Fibroblast of skin of right quadriceps (primary cell): Measurements from ENCODE around the gene DNAH8.

Experiments
- DNase-seq: peaks from one replicate; pipeline ENCODE4 v3.0.0-alpha.2; 2013

Gene DNAH8

GRCh38 chr6:38976051-38976450 is 260.9 kb downstream of the DNAH8 start:
- no peak for DNase-seq

DNA sequence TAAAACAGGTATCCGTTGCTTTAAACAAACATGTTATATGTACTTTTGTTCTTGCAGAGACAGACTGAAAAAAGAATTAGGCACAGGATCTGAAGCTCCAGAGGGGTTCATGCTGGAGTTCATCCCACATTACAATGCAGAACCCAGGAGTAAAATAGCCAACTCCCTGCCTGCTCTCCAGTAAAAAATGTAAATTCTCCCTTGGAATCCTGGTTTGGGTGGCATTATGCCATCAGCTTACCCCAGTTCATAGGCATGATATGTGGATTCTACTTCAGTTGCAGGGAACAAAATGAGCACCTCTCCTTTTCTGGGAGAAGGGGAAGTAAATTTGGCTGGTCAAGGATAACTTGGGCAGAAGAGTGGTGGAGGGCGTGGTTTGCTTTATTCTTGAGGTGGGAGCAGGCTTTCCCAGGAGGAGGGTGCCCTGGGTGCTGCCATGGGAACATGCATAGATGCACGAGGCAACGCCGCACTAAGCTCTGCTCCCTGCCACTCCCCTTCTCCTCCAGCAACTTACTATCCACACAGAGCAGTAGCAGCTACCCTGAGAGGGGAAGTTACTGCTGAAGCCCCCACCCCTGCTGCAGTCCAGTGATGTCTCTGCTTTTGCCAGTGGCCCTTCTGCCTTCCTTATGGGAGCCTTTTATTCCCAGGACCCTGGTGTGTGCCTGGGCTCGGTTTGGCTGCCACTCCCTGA is 261.8 kb downstream of the DNAH8 start:
- DNase-seq = no peak

GRCh38 chr6:38978139-38978704 is 263.1 kb downstream of the DNAH8 start:
- no peak for DNase-seq

GRCh38 chr6:38982470-38982869 is 267.4 kb downstream of the DNAH8 start:
- no peak for DNase-seq

DNA sequence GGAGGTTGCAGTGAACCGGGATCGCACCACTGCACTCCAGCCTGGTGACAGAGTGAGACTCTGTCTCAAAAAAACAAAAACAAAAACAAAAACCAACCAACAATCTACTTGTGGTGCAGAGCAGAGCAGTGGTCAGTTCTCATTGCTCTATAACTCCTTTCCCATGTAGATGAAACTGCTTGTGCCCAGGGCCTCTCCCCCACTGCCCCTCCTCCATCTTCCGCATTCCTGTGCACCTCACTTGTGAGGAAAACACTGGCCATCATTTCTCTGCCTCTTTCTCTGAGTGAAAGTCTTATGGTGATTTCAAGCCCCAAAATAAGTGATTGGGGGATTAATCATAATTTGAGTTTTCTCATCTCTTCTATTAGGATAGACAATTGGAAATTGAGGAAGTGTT is 269.6 kb downstream of the DNAH8 start:
- DNase-seq = no peak

DNA sequence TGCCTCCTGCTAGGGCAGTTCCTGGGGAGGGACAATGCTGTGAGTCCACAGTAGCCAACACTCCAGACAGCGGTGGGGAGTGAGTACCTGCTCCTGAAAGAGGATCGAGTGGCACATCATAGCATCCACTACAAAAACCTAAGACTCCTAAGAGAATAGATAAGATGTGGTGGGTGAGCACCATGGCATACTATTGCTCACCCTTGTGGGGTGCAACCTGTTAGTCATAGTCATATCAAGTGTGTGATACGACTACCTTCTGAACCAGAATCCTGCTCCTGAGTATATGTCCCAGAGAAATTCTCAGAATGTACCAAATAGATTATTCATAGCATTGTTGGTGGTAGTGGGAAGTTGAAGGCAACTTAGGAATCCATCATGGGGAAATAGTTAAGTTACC is 270.7 kb downstream of the DNAH8 start:
- DNase-seq = no peak

DNA sequence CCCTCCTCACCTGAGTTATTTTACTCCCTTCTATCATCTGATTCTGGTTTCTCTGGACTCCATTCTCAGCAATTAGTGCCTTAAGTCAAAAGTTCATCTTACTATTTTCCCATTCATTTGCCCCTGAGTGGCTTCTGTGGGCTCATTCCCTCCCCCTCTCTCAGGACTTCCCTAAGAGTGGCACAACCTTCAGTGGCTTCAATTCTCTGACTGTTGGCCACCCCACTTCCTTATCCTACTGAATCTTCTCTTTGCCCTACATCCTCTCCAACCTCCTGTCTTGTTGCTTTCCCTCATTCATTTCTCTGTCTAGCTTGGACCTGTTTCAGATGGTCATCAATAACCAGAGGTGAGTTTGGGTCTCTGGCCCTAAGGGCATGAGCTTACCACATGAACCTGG is 272.4 kb downstream of the DNAH8 start:
- no peak for DNase-seq

DNA sequence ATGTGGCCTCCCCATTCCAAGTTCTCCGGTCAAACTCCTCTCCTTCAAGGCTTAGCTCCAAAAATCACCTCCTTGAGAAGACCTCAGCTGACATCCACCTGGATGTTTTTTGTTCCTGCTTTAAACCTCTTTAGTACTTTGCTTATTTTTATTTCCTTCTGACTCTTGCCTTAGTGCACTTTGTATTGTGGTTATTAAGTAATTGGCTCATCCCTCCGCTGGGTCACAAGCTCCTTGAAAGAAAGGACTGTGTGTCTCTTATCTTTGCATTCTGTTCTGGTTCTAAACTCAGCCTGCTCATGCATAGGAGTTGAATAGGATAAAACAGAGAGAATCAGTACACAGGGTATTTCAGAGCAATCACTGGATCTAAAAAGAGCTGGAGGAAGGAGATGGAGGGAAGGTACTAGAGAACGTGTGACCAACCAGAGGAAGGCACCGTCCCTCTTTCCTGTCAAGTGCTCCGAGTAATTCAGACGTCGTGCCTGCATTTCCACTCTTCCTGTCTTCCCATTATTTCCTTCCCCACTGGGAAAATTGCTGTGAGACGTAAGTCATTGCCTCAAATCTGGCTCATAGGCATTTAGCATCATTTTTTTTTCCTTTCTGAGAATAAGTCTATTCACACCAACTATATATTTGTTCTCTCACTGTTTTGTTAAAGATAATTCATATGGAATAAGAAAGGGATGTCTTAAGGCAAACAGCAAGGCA is 273.8 kb downstream of the DNAH8 start:
- DNase-seq = no peak

GRCh38 chr6:38990475-38990874 is 275.4 kb downstream of the DNAH8 start:
- DNase-seq = no peak

- DNase-seq = no peak
Observed at GRCh38 chr6:38996676-38997075, 281.6 kb downstream of the DNAH8 start.

DNA sequence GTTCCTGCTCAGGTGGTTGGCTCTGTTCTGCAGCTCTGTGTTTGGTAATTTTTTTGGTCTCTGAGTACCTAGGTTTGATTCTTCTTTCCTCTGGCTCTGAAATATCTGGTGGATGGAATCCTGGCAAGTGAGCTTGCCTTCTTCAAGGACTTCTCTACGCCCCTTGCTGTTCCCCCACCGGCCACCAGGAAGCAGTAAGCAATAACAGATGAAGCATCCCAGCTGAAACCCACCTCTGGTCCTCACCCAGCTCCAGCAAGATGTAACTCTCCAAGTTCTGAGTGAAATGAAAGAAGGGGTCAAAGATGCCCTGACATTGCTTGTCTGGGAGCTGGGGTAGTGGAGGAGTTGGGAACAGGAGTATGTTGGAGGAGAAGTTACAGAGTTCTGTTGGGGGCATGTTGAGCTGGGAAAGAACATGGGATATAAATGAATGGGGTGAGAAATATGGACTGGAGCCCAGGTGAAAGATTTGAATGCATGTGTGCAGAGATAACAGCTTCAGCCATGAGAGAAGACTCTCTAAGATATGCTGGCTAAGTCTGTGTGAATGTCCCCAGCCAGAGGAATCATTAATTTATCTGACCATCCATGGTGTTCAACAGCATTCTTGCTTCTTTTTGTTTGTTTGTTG is 282.1 kb downstream of the DNAH8 start:
- DNase-seq = peak; percentile 11

DNA sequence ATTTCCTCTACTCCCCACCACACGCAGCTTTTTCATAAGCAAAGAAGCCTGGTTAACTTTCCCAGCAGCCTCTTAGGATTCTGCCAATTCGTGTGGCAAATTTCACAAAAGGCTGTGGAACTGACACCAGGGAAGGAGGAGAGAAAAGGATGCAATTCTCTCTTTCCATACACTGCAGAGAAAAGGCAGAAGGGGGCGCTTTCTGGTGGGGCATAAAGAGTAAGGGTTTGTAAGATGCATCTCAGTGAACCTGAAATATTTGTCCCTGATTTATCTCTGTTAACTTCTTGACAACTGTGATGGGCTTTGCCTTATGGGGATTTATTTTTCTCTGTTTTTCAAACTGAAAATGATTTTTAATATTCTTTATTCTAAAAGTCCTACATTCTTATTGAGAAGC is 288.0 kb downstream of the DNAH8 start:
- no peak for DNase-seq

- DNase-seq = no peak
Observed at GRCh38 chr6:39003492-39003891, 288.4 kb downstream of the DNAH8 start.

DNA sequence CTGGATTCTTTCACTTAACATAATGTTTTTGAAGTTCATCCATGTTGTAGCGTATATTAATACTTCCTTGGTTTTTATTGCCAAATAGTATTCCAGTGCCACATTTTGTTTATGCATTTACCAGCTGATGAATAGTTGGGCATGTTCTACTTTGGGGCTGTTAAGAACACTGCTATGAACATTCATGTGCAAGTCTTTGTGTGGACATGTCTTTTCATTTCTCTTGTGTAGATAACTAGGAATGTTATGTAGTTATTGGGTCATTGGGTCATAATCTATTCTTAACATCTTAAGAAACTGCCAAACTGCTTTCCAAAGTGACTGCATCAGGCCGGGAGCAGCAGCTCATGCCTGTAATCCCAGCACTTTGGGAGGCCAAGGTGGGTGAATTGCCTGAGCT is 289.7 kb downstream of the DNAH8 start:
- no peak for DNase-seq

- no peak for DNase-seq
Observed at GRCh38 chr6:39005774-39006173, 290.7 kb downstream of the DNAH8 start.

DNA sequence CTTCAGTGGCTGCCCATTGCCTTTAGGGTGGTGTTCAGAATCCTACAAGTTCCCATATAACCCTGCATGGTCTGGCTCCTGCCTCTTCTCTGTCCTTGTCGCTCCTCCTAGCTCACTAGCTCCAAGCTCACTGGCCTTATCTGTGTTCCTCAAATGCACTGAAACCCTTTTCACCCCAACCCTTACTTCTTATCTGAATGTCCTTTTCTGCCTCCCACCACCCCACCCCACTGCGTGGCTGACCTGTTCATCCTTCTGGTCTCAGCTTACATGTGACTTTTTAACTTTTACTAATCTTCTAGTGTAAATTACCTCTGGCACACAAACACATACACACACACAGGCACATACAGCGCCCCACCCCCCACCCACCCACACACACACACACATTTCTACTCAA is 292.5 kb downstream of the DNAH8 start:
- DNase-seq = no peak

GRCh38 chr6:39008737-39009136 is 293.6 kb downstream of the DNAH8 start:
- DNase-seq = no peak

DNA sequence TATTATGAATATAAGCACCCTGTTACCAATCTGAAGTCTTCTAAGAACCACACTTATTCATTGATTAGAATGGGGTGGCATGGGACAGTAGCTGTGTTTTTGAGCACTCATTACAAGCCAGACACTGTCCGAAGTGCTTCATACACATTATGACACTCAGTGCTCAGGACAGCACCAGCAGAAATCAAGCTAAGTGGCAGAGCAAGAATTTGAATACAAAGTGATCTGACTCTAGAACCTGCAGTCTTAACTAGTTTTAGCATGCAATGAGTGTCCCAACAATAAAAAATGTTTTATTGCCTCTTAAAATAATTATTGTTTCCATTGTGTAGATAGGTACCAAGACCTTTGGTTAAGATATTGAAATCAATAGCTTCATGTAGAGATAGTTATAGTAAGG is 294.4 kb downstream of the DNAH8 start:
- DNase-seq = no peak

DNA sequence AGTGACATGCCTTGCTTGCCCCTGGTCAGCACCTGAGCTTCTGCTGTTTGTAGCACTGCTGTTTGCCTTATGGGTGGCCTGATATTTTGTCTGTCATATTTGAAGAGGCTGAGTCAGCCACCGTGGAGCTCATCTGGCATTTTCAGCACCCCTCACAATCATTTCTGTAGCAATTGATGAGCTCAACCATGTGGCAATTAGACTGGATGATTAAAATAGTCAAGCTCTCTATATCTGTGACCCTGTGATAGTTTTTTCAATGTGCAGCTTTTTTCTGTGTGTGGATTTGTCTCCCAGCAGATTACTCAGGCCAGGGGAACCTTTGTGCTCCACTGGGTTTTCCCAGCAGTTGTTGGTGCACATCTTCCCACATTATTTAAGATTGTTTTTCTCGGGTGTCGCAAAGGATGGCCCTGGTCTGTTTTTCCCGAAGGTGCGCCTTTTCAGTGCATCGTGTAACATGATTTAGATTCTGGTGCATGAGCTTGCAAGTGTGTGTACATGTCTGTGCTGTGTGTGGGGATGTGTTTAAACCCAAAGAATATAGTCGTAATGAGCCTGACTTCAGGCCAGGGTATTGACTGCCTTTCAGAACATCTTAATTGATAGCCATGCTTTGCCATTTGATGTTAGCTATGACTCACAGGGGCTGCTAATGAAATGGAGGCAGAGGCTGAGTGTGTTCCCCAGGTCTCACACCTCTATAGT is 301.9 kb downstream of the DNAH8 start:
- no peak for DNase-seq

DNA sequence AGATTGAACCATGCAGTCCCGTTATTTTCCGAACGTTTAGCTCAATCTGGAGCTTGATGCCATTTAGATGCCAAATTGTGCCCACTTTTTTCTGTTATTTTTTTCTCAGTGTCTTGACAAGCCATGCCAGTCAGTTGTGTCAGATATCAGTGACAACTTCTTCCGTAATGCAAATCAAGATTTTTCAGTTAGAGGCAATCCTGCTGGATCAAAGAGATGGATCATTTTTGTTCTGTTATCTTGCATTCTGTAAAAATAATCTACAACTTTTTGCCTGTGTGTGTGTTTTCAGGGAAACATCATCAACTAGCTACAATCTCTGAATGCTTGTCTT is 302.4 kb downstream of the DNAH8 start:
- no peak for DNase-seq

DNA sequence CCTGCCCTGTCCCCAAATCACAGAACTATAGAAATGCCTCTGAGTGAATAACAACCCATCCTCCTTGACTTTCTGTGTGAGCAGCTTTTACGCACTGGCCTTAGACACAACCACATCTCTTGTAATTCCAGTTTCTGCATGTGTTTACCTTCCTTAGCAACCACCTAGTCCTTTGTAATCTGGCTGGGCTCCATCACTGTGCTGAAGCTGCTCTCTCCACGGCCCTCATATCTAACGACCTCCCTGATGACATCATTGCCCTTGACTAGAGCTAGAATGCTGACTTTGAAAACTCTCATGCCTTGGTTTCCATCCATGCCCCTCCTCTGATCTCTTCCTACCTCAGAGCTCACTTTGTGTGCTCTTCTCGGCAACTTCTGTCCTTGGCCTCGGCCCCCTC is 303.0 kb downstream of the DNAH8 start:
- no peak for DNase-seq

GRCh38 chr6:39020136-39020535 is 305.0 kb downstream of the DNAH8 start:
- DNase-seq = no peak

DNA sequence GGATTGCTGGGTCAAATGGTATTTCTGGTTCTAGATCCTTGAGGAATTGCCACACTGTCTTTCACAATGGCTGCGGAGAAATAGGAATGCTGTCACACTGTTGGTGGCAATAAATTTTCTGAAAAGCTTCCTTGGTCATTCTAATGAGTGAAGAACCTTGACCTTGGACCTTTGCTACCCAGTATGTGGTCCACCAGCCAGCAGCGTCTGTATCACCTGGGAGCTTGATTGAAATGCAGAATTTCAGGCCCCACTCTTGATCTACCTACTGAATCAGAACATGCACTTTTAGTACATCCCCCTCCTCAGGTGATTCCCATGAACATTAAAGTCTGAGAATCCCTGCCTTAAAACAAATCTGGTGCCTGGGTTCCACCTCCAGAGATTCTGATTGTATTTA is 305.9 kb downstream of the DNAH8 start:
- no peak for DNase-seq

DNA sequence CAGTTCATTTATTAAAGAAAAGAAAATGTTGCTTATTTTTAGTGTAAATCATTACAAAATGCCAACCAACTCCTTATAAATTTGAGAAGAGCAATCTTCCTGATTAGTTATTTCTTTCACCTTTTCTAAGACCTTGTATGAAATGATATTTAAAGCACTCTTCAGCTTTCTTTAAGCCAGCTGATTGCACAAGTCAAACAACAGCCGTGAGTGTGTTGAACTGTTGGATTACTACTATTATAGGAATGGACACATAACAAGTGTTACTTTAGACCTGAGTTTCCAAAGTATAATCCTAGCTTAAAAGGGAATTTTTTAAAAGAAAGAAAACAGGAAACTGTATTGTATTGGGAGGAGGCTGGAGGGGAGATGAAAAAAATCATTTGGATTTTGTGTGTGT is 306.7 kb downstream of the DNAH8 start:
- DNase-seq = no peak
